Measurements from ENCODE around the gene BCAS4. TPM values are rescaled to one million over a fixed set of nuclear protein-coding genes. Genes with fewer than 3 reads are reported as not detected.
"Not testable (repeated sequence)": the region's sequence is repeated elsewhere in the genome, so short reads cannot be mapped to it uniquely, and the experiment has no call there.

The BCAS4 gene
- total RNA-seq, 1 donor from 2014 or later: 12.9 TPM

DNA sequence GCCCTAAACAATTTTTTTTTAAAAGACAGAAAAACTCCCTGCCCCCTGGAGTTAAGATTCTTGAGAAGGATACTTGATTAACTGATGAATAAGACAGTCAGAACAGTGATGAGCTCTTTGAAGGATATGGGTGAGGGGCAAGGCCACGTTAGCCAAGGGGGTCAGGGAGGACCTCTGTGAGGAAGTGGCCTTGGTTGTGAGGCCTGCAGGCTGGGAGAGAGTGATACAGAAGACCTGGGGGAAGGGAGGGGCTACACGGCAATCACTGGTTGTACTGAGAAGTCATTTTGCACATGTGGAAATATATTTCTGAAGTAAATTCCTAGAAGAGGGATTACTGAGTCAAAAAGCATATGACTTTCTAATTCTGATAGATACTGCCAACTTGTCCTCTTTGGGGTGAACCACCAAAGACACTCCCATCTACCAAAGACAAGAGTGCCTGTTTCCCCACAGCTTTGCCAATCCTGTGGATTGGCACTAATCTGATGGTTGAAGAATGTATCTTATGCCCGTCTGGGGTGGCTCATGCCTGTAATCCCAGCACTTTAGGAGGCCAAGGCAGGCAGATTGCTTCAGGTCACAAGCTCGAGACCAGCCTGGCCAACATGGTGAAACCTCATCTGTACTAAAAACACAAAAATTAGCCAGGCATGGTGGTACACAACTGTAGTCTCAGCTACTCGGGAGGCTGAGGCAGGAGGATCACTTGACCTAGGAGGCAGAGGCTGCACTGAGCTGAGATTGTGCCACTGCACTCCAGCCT is 22.3 kb upstream of the BCAS4 start:
- no peak overlapping the region for H3K27ac Mint-ChIP-seq
- no peaks in the 10 kb centered on the region for H3K27me3 Mint-ChIP-seq (ENCODE audit: low read depth)
- DNase-seq (ENCODE audit: low spot score in 2 of 2, unreplicated experiment in 2 of 2): no peak

DNA sequence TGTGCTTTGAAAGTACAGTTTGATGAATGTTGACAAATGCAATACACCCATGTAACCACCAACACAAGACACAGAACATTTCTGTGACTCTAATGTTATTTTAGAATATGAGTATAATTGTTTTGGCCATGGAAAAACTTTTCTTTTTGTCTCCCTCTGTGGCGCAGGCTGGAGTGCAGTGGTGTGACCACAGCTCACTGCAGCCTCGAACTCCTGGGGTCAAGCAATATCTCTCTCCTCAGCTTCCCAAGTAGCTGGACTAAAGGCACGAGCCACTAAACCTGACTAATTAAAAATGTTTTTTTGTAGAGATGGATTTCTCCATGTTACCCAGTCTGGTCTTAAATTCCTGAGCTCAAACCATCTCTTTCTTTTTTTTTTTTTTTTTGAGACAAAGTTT is 20.3 kb upstream of the BCAS4 start:
- no peak overlapping the region for H3K27ac Mint-ChIP-seq
- H3K4me3 Mint-ChIP-seq: no peak overlapping the region
- H3K36me3 Mint-ChIP-seq: no peaks in the 10 kb centered on the region
- no peaks in the 10 kb centered on the region for H3K9me3 Mint-ChIP-seq
- DNase-seq (ENCODE audit: low spot score in 2 of 2, unreplicated experiment in 2 of 2): no peak
- H3K4me1 Mint-ChIP-seq: peaks cover 8% of the 10 kb centered on the region
- TF ChIP-seq, protein P1, sequence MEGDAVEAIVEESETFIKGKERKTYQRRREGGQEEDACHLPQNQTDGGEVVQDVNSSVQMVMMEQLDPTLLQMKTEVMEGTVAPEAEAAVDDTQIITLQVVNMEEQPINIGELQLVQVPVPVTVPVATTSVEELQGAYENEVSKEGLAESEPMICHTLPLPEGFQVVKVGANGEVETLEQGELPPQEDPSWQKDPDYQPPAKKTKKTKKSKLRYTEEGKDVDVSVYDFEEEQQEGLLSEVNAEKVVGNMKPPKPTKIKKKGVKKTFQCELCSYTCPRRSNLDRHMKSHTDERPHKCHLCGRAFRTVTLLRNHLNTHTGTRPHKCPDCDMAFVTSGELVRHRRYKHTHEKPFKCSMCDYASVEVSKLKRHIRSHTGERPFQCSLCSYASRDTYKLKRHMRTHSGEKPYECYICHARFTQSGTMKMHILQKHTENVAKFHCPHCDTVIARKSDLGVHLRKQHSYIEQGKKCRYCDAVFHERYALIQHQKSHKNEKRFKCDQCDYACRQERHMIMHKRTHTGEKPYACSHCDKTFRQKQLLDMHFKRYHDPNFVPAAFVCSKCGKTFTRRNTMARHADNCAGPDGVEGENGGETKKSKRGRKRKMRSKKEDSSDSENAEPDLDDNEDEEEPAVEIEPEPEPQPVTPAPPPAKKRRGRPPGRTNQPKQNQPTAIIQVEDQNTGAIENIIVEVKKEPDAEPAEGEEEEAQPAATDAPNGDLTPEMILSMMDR (IDR thresholded peaks at IDR 0.05; ENCODE audit: unreplicated experiment): no peak
- no peaks in the 10 kb centered on the region for H3K27me3 Mint-ChIP-seq (ENCODE audit: low read depth)

More for the DNA sequence above, 22.3 kb upstream of the BCAS4 start:
- Mint-ChIP-seq H3K9me3 (no peaks in the 10 kb centered on the region), H3K4me1 (peaks cover 11% of the 10 kb centered on the region), H3K36me3 (no peaks in the 10 kb centered on the region), H3K4me3 (no peak overlapping the region)
- TF ChIP-seq, protein P1 (IDR thresholded peaks at IDR 0.05; ENCODE audit: unreplicated experiment): no peak

DNA sequence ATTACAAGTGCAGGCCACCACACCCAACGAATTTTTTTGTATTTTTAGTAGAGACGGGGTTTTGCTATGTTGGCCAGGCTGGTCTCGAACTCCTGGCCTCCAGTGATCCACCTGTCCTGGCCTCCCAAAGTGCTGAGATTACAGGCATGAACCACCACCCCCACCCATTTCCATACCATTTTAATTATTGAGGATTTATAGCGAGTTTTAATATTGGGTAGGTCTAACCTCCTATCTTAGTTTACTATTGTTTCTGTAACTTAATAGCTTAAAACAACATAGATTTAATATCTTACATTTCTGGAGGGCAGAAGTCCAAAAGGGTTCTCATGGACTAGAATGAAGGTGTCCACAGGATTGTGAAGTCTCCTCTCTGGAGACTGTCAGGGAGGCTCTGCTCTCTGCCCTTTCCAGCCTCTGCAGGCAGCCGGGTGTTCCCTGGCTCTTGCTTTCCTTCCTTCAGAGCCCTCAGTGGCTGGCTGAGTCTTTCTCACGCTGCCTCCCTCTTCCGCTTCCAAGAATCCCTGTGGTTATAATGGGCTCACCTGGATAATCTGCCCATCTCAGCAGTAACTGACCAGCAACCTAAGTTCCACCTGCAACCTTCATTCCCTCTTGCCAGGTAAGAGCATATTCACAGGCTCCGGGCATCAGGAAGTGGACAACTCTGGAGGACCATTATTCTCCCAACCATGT is 18.6 kb upstream of the BCAS4 start:
- Mint-ChIP-seq H3K4me1 (peaks cover 8% of the 10 kb centered on the region), H3K27me3 (ENCODE audit: low read depth) (no peaks in the 10 kb centered on the region), H3K27ac (no peak overlapping the region), H3K36me3 (no peaks in the 10 kb centered on the region), H3K9me3 (no peaks in the 10 kb centered on the region), H3K4me3 (no peak overlapping the region)
- no peak for DNase-seq (ENCODE audit: low spot score in 2 of 2, unreplicated experiment in 2 of 2)
- TF ChIP-seq, protein P1 (IDR thresholded peaks at IDR 0.05; ENCODE audit: unreplicated experiment): no peak

DNA sequence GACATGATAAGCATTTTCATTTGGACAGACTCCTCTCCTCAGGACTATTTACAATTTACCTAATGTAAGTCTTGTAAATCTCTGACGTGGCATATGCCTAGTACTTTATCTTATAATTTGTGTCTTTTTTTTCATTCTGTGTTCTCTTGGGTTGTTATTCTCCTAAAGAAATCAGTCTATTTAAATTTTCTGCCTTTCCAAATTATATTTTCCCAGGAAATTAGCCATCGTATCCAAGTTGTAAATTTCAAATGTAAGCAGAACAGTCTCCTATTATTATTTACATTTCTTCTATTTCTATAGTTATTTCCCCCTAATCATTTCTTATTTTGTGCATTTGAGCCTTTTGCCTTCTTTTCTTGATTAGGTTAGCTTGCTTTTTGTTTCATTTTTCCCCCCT is 17.5 kb upstream of the BCAS4 start:
- TF ChIP-seq, protein P1 (IDR thresholded peaks at IDR 0.05; ENCODE audit: unreplicated experiment): no peak
- no peak for DNase-seq (ENCODE audit: low spot score in 2 of 2, unreplicated experiment in 2 of 2)
- Mint-ChIP-seq H3K27ac (no peak overlapping the region), H3K9me3 (no peaks in the 10 kb centered on the region), H3K4me1 (peaks cover 6% of the 10 kb centered on the region), H3K27me3 (ENCODE audit: low read depth) (no peaks in the 10 kb centered on the region), H3K4me3 (no peak overlapping the region), H3K36me3 (no peaks in the 10 kb centered on the region)

DNA sequence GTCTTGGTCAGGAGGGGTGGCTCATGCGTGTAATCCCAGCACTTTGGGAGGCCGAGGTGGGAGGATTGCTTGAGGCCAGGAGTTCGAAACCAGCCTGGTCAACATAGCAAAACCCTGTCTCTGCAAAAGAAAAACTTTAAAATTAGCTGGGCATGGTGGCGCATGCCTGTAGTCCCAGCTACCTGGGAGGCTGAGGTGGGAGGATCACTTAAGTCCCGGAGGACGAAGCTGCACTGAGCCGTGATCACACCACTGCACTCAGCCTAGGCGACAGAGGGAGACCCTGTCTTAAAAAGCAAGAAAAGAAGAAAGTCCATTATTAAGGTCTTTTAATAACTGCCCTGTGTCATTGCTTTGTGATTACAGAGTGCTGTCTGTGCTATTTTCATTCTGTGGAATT is 15.9 kb upstream of the BCAS4 start:
- H3K4me3 Mint-ChIP-seq; H3K27me3 Mint-ChIP-seq (ENCODE audit: low read depth); H3K4me1 Mint-ChIP-seq; H3K36me3 Mint-ChIP-seq; H3K27ac Mint-ChIP-seq; H3K9me3 Mint-ChIP-seq; DNase-seq (ENCODE audit: low spot score in 2 of 2, unreplicated experiment in 2 of 2): not testable (repeated sequence)

DNA sequence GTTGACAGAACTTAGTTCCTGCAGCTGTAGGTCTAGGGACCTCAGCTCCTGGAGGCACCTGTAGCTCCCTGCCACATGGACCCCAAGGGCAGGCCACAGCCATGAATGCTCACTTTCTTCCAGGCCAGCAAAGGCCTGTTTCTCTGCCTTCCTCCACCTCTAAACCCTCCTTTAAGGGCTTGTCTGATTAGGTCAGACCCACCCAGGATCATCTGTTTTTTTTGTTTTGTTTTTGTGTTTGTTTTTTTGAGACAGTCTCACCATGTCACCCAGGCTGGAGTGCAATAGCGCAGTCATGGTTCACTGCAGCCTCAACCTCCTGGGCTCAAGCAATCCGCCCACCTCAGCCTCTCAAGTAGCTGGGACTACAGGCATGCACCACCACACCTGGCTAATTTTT is 11.5 kb upstream of the BCAS4 start:
- H3K27ac Mint-ChIP-seq: no peak overlapping the region
- H3K4me1 Mint-ChIP-seq: peaks cover 9% of the 10 kb centered on the region
- TF ChIP-seq, protein P1 (IDR thresholded peaks at IDR 0.05; ENCODE audit: unreplicated experiment): no peak
- DNase-seq (ENCODE audit: low spot score in 2 of 2, unreplicated experiment in 2 of 2): no peak
- no peaks in the 10 kb centered on the region for H3K9me3 Mint-ChIP-seq
- no peaks in the 10 kb centered on the region for H3K36me3 Mint-ChIP-seq
- no peak overlapping the region for H3K4me3 Mint-ChIP-seq
- no peaks in the 10 kb centered on the region for H3K27me3 Mint-ChIP-seq (ENCODE audit: low read depth)

All from mesothelial cell of epicardium (in vitro differentiated cells).